IMR-90 (cell line): ENCODE measurements around the gene FAM120A. TPM values are rescaled to one million over a fixed set of nuclear protein-coding genes. Genes with fewer than 3 reads are reported as not detected.

Source experiments
- ATAC-seq: fragments of 200-7000 bp; cut with Tn5 transposase; 2 replicates; pipeline ENCODE4 v1.9.1; 2020; ENCODE audit warnings: low read depth, mild to moderate bottlenecking, moderate library complexity
- BruUV-seq: library from RNA; stranded (reverse); fragments of 400-500 nt; replicated peaks from 2 replicates; lab custom pipeline; 2021; lab: Mats Ljungman, UMichigan
- CTCF ChIA-PET: fragments of 300-600 bp; formaldehyde crosslinking; extraction: SDS; loops from one replicate; lab custom pipeline; 2021; ENCODE audit warnings: antibody characterized with exemption; lab: Yijun Ruan, JAX
- POLR2A ChIA-PET: fragments of 300-600 bp; sonication (Branson Sonifier 250); formaldehyde crosslinking; loops from one replicate; lab custom pipeline; 2022; ENCODE audit warnings: antibody characterized with exemption; ENCODE audit not compliant: unreplicated experiment; lab: Charles Lee
- DNase-seq: peaks from one replicate; pipeline ENCODE4 v3.0.0; 2013
- H2AFZ ChIP-seq: replicated peaks from 2 replicates; pipeline ENCODE3; 2013; ENCODE audit warnings: low read length, mild to moderate bottlenecking; ENCODE audit not compliant: poor library complexity
- H2AK5ac ChIP-seq: 2 replicates; pipeline ENCODE4 v1.6.1; 2013; ENCODE audit warnings: low read depth, low read length, inconsistent platforms
- H2AK9ac ChIP-seq: replicated peaks from 2 replicates; pipeline ENCODE3; 2013; ENCODE audit warnings: mild to moderate bottlenecking, low read depth, low read length, moderate library complexity; ENCODE audit not compliant: poor library complexity
- H2BK120ac ChIP-seq: 2 replicates; pipeline ENCODE4 v1.6.1; 2013; ENCODE audit warnings: low read depth, low read length, inconsistent platforms
- H2BK15ac ChIP-seq: 3 replicates; pipeline ENCODE4 v1.6.1; 2013; ENCODE audit warnings: low read depth, low read length, inconsistent platforms
- H2BK20ac ChIP-seq: 2 replicates; pipeline ENCODE4 v1.6.1; 2013; ENCODE audit warnings: low read depth, mild to moderate bottlenecking, inconsistent platforms, low read length, moderate library complexity
- H2BK5ac ChIP-seq: 2 replicates; pipeline ENCODE4 v1.6.1; 2013; ENCODE audit warnings: mild to moderate bottlenecking, low read depth, low read length, inconsistent platforms; ENCODE audit not compliant: poor library complexity, severe bottlenecking
- H3K14ac ChIP-seq: replicated peaks from 2 replicates; pipeline ENCODE4 v1.6.1; 2013; ENCODE audit warnings: low read depth, low read length, inconsistent platforms
- H3K18ac ChIP-seq: 2 replicates; pipeline ENCODE4 v1.6.1; 2013; ENCODE audit warnings: low read depth, low read length, control low read depth
- H3K23ac ChIP-seq: 2 replicates; pipeline ENCODE4 v1.6.1; 2013; ENCODE audit warnings: low read depth, low read length, inconsistent platforms
- H3K27ac ChIP-seq: 2 replicates; pipeline ENCODE4 v1.5.1; 2013; ENCODE audit warnings: mild to moderate bottlenecking, control low read depth, low read length; ENCODE audit not compliant: insufficient read depth
- H3K27me3 ChIP-seq: 2 replicates; pipeline ENCODE4 v1.6.1; 2013; ENCODE audit warnings: low read length; ENCODE audit not compliant: control insufficient read depth, insufficient read depth
- H3K36me3 ChIP-seq: 2 replicates; pipeline ENCODE4 v1.6.1; 2013; ENCODE audit warnings: low read length, mixed read lengths; ENCODE audit not compliant: control insufficient read depth, insufficient read depth
- H3K4ac ChIP-seq: 2 replicates; pipeline ENCODE4 v1.6.1; 2013; ENCODE audit warnings: low read depth, low read length, inconsistent platforms
- H3K4me1 ChIP-seq: 2 replicates; pipeline ENCODE4 v1.6.1; 2013; ENCODE audit warnings: low read length, mixed read lengths; ENCODE audit not compliant: control insufficient read depth, insufficient read depth
- H3K4me2 ChIP-seq: 2 replicates; pipeline ENCODE4 v1.6.1; 2013; ENCODE audit warnings: low read depth, mild to moderate bottlenecking, control low read depth, low read length, moderate library complexity
- H3K4me3 ChIP-seq: 2 replicates; pipeline ENCODE4 v1.5.1; 2013; ENCODE audit warnings: low read depth, mild to moderate bottlenecking, control low read depth, low read length, moderate library complexity; ENCODE audit not compliant: insufficient read depth
- H3K56ac ChIP-seq: 2 replicates; pipeline ENCODE4 v1.6.1; 2013; ENCODE audit warnings: low read length, inconsistent platforms; ENCODE audit not compliant: insufficient read depth; ENCODE audit errors: extremely low read depth
- H3K79me1 ChIP-seq, 2 experiments: 2 replicates each; pipeline ENCODE4 v1.6.1; 2013; ENCODE audit warnings: low read length in 2 of 2, inconsistent platforms in 1 of 2, low read depth in 1 of 2
- H3K9ac ChIP-seq: 2 replicates; pipeline ENCODE4 v1.6.1; 2013; ENCODE audit warnings: low read depth, low read length, control low read depth
- H3K9me1 ChIP-seq: 2 replicates; pipeline ENCODE4 v1.6.1; 2013; ENCODE audit warnings: low read length, inconsistent platforms; ENCODE audit not compliant: insufficient read depth
- H3K9me3 ChIP-seq: 2 replicates; pipeline ENCODE4 v1.6.1; 2013; ENCODE audit warnings: low read length; ENCODE audit not compliant: control insufficient read depth, insufficient read depth
- H4K20me1 ChIP-seq: 2 replicates; pipeline ENCODE4 v1.6.1; 2013; ENCODE audit warnings: low read length, inconsistent platforms; ENCODE audit not compliant: insufficient read depth
- H4K5ac ChIP-seq: 2 replicates; pipeline ENCODE4 v1.6.1; 2013; ENCODE audit warnings: mild to moderate bottlenecking, low read depth, low read length, control low read depth
- H4K8ac ChIP-seq, 2 experiments: 2 replicates each; pipeline ENCODE4 v1.6.1; 2013; ENCODE audit warnings: low read depth in 2 of 2, low read length in 2 of 2, control low read depth in 1 of 2, inconsistent platforms in 1 of 2
- H4K91ac ChIP-seq: 2 replicates; pipeline ENCODE4 v1.6.1; 2013; ENCODE audit warnings: low read depth, low read length, inconsistent platforms; ENCODE audit not compliant: insufficient read depth
- CHD1 ChIP-seq: IDR thresholded peaks from 2 replicates; pipeline ENCODE4 v1.6.1; 2012; ENCODE audit warnings: low read depth, low read length, improper control_type of control experiment
- MAFK ChIP-seq: IDR thresholded peaks from 2 replicates; pipeline ENCODE4 v1.6.1; 2012; ENCODE audit warnings: low read depth, low read length, improper control_type of control experiment
- MAZ ChIP-seq: IDR thresholded peaks from 2 replicates; pipeline ENCODE4 v1.6.1; 2012; ENCODE audit warnings: low read depth, mild to moderate bottlenecking, low read length, improper control_type of control experiment, moderate library complexity, borderline replicate concordance
- NFE2L2 ChIP-seq: fragments of 150-350 bp; IDR thresholded peaks from 2 replicates; pipeline ENCODE4 v1.6.1; 2016; ENCODE audit warnings: low read depth, mild to moderate bottlenecking, low read length
- RCOR1 ChIP-seq: IDR thresholded peaks from 2 replicates; pipeline ENCODE4 v1.6.1; 2012; ENCODE audit warnings: mild to moderate bottlenecking, low read length, improper control_type of control experiment; ENCODE audit not compliant: insufficient replicate concordance
- SMC3 ChIP-seq: fragments of 150-350 bp; IDR thresholded peaks from 2 replicates; pipeline ENCODE4 v1.6.1; 2016; ENCODE audit warnings: low read depth, mild to moderate bottlenecking, antibody characterized with exemption, low read length, moderate library complexity
- WGBS, 2 experiments: methylation state at CpG; one replicate each; pipeline versions ENCODE4 v1.1.5 to v1.1.7; 2013; ENCODE audit warnings: missing lambda C conversion rate in 2 of 2; ENCODE audit not compliant: insufficient read length in 1 of 2; ENCODE audit errors: extremely low coverage in 2 of 2; 5-methylcytosine and 5-hydroxymethylcytosine counted together
- dilution Hi-C: fragments of 300-500 bp; cut with HindIII; formaldehyde crosslinking; loops from one replicate; pipeline ENCODE4 v1.14.3; 2018; ENCODE audit warnings: low sequenced_read_pairs; ENCODE audit not compliant: unreplicated experiment
- in situ Hi-C: fragments of 300-500 bp; cut with MboI; formaldehyde crosslinking; loops from 3 replicates; pipeline ENCODE4 v1.14.3; 2019; ENCODE audit warnings: low sequenced_read_pairs, inconsistent platforms, mixed read lengths
- intact Hi-C: fragments of 100-400 bp; cut with micrococcal nuclease; formaldehyde crosslinking; loops from 2 replicates; pipeline ENCODE4 v1.10.0; 2022
- polyA plus RNA-seq, 3 experiments: library from polyadenylated mRNA; depleted of rRNA; stranded (reverse); fragments of >200 nt; gene quantifications; 2 replicates each; pipeline ENCODE4 v1.2.3, GENCODE V29; 2012; ENCODE audit warnings: low replicate concordance in 1 of 3
- total RNA-seq: library from RNA; depleted of rRNA; stranded (reverse); fragments of >200 nt; gene quantifications from 2 replicates; pipeline ENCODE4 v1.2.3, GENCODE V29; 2012

Gene FAM120A
- total and polyA plus RNA-seq, 2 of the 4 experiments (the other 2 are of a cell fraction), result 61.6 to 75.1 TPM

DNA sequence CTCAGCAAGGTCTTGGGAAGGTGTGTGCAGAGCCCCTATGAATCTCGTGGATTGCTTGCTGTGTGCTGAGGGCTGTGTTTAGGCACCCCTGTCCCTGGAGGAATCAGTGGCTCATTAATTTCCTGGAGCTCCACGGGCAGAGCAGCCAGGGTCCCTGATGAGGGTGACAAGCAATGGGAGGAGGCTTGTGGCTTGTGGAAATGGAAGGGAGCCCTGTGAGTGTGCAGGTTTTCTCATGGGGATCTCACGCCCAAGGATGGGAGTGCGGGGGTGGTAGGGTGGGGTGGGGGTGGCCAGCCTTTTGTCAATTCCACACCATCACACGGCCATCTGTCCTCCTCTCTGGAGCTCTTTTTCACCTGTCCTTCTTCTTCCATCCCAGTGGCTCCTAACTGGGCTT is 150.2 kb downstream of the FAM120A start:
- DNase-seq (no peak), ATAC-seq (no peak)
- no peaks in the 10 kb centered on the region for H3K9me3 ChIP-seq
- H3K9ac ChIP-seq, result no peak overlapping the region
- H3K14ac ChIP-seq, result no peak overlapping the region
- no peak overlapping the region for H2AK5ac ChIP-seq
- no peak overlapping the region for H3K27ac ChIP-seq
- H3K36me3 ChIP-seq, result no peaks in the 10 kb centered on the region
- no TSS peak for BruUV-seq
- in situ Hi-C loops, result no loop called here
- ChIA-PET POLR2A (no interaction called here), CTCF (no interaction called here)
- intact Hi-C loops, result no loop called here
- H3K4me2 ChIP-seq, result no peak overlapping the region
- 60% methylated on average over 1 of the region's 5 CpGs; no CpG with 5 or more reads in 1 of the 2 experiments for WGBS, 2 experiments
- no peak overlapping the region for H2AK9ac ChIP-seq
- H2BK20ac ChIP-seq, result no peak overlapping the region
- H2BK5ac ChIP-seq, result no peak overlapping the region
- H3K4me3 ChIP-seq, result no peak overlapping the region
- H3K18ac ChIP-seq, result no peak overlapping the region
- H3K79me1 ChIP-seq, result peaks cover 44 to 70% of the 10 kb centered on the region in 2 experiments
- no peak overlapping the region for H4K91ac ChIP-seq
- peaks cover 24% of the 10 kb centered on the region for H3K9me1 ChIP-seq
- no peaks in the 10 kb centered on the region for H3K27me3 ChIP-seq
- peaks cover 55% of the 10 kb centered on the region for H4K20me1 ChIP-seq
- no peak for TF ChIP-seq RCOR1
- no peak for TF ChIP-seq MAZ
- no peak for TF ChIP-seq CHD1
- no peak for TF ChIP-seq SMC3
- TF ChIP-seq NFE2L2, result no peak
- TF ChIP-seq MAFK, result no peak
- H2BK15ac ChIP-seq, result no peak overlapping the region
- dilution Hi-C loops, result no loop called here
- H3K56ac ChIP-seq, result no peak overlapping the region
- H3K4ac ChIP-seq, result no peak overlapping the region
- no peak overlapping the region for H2AFZ ChIP-seq
- H4K5ac ChIP-seq, result no peak overlapping the region
- no peaks in the 10 kb centered on the region for H3K4me1 ChIP-seq
- no peak overlapping the region for H4K8ac ChIP-seq
- H3K23ac ChIP-seq, result no peak overlapping the region
- H2BK120ac ChIP-seq, result no peak overlapping the region
